Retinal pigment epithelial cell (primary cell): Measurements from ENCODE around the gene URGCP.
A peak's percentile ranks its signal among the peaks of the same experiment; 100 is the strongest.

Experiments
- DNase-seq: peaks from one replicate; pipeline ENCODE4 v3.0.0-alpha.2; 2010; ENCODE audit warnings: low read depth
- H3K4me3 ChIP-seq: 2 replicates; pipeline ENCODE4 v1.5.1; 2011; ENCODE audit warnings: mild to moderate bottlenecking, low read length, control low read depth, moderate library complexity
- TF ChIP-seq, protein P1 (sequence below): conservative IDR thresholded peaks from 2 replicates; pipeline ENCODE4 v1.5.1; 2011; ENCODE audit warnings: low read depth, low read length, control low read depth, inconsistent platforms

Gene URGCP

DNA sequence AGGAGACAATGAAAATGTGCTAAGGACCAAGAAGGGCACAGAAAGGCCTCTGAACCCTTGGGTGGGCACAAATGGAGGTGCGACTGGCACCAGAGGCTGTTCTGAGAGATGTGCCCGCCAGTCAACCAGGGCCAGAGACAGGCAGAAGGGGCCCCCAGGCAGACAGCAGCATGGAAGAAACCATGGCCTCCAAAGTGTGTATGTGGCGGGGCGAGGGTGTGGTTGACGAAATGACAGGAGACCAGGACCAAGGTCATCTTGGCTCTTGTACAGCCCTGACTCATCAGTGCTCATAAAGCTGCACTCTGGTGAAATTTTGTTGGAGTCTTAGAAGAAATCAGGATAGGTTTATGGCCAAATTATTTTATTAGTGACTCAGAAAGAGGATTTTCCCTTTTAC lies 33.1 kb downstream of the URGCP start:
- H3K4me3 ChIP-seq = no peak overlapping the region
- no peak for DNase-seq
- TF ChIP-seq, protein P1, sequence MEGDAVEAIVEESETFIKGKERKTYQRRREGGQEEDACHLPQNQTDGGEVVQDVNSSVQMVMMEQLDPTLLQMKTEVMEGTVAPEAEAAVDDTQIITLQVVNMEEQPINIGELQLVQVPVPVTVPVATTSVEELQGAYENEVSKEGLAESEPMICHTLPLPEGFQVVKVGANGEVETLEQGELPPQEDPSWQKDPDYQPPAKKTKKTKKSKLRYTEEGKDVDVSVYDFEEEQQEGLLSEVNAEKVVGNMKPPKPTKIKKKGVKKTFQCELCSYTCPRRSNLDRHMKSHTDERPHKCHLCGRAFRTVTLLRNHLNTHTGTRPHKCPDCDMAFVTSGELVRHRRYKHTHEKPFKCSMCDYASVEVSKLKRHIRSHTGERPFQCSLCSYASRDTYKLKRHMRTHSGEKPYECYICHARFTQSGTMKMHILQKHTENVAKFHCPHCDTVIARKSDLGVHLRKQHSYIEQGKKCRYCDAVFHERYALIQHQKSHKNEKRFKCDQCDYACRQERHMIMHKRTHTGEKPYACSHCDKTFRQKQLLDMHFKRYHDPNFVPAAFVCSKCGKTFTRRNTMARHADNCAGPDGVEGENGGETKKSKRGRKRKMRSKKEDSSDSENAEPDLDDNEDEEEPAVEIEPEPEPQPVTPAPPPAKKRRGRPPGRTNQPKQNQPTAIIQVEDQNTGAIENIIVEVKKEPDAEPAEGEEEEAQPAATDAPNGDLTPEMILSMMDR = no peak

DNA sequence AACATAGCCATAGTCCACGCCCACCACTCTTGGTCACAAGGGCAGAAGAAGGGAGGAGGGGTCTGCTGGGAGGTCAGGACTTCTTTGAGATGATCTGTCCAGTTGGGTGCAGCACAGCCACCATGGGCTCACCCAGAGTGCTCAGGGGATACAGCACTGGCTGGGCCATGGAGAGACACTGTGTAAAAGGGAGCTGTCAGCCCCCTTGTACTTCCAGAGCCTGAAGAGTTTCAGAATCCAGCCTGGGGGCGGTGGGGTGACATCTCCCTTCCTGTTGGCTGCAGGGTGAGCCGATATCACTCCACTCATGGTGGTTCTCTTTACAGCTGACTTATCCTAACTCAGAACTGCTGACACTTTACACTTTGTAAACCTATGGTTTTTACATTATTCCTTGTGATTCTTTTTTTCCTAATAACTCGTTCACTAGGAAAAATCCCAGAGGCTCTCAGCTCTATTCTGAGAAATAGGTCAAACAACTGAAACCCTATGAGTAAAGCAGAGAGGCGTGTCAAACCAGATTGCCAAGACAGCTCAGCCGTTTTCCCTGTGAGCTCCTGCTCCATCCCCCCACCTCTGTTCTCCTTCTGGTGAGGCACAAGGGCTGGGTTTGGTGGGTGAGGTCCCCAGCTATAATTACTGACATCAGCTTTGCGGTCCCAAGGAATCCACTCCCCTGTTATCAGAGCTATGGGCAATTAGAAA lies 33.8 kb downstream of the URGCP start:
- TF ChIP-seq, protein P1 = no peak
- H3K4me3 ChIP-seq = no peak overlapping the region
- DNase-seq = no peak

DNA sequence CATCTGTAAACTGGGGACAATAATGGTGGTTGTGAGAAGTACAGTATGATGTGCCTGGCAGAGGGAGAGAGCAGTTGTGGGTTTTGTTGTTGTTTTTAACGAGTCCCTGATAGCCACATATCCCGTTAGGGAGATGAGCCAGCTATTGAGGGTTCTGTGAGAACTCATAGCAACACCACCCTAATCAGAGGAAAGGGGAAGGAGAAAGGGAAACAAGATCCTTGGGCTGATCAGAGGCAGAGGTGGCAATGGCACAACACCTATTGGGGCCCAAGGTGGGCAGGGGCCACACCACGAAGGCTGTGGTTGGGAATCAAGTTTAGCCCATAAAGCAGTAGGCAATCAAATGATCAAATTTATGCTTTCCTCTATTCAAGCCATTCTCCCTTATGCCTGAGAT lies 35.3 kb downstream of the URGCP start:
- TF ChIP-seq, protein P1 = no peak
- no peak for DNase-seq
- no peak overlapping the region for H3K4me3 ChIP-seq

DNA sequence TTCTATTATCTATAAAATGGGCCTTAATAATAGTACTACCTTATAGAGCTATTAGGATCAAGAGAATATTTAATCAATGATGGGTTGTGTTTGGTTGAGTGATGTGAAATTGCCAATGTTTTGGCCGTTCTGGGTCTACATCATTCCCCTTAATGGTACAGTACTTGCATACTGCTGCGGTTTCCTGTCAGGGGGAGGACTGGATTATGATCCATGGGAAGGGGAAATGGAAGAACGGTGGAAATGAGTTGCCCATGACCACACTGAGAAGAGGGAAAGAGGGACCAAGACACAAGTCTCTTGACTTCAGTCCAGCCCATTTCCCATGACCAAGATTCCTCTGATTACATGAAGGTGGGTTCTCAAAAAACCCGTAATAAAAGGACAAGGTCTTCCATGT lies 36.1 kb downstream of the URGCP start:
- no peak overlapping the region for H3K4me3 ChIP-seq
- TF ChIP-seq, protein P1 = no peak
- DNase-seq = no peak

DNA sequence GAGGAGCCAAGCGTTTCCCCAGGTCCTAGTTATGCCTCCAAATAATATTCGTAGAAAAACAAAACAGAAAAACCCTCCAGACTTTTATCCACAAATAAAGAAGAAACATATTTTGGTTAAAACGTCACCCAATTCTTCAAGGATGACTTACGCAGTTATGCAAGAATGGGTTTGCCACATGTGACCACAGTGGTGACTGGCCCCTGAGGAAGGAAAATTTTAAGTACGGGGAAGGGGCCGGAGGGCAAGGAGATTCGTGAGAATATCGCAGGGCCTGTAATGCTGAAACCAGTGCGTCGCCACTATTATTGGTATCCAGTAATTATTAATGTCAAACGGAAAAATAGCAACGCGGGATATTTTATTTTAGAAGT lies 36.5 kb downstream of the URGCP start:
- TF ChIP-seq, protein P1 = no peak
- H3K4me3 ChIP-seq = peak overlapping the region; percentile 80
- no peak for DNase-seq

DNA sequence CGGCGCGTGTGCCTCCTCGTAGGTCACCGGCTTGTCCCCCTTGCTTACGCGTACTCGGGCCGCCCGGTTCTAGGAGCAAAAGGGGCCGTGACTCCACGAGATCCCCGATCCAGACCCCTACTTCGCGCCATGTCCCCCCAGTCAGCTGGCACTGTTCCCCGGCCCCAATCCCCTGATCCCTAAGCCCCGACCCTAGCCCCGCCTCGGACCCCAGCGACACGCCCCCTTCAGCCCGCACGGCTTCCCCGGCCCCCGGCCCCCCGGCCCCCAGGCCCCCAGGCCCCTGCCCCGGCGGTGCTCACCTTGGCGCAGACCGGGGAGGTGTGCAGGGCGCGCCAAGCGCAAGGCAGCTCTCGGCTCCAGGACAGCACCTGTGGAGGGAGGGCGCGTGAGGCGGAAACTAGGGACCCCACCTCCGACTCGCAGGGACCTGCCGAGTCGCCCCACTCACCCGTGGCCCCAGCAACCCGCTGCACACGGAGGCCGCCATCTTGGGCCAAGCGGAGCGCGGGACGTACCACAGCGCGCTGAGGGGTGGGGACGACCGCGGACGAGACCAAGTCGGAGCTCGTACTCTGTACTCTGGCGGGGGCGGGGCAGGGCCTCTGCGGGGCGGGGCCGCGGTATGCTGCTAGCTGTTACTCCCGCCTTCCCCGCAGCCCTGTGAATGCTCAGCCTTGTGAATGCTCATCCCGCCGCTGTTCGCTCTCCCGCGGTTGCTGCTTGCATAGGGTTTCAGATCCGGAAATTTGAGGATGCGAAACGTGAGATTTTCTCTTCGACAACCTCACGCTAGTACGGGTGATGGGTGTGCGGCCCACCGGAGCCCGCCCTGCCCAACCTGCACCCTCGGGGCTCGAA lies 37.2 kb downstream of the URGCP start, which contains the start of gene MRPS24:
Gene MRPS24, minus strand, starts transcription at position 512 of the 861 bp plus-strand sequence. Its CDS starts 22 bp downstream, at position 490.
- peak; percentile 78 for DNase-seq
- H3K4me3 ChIP-seq = peak within 1 kb of the TSS; percentile 80
- TF ChIP-seq, protein P1 = no peak

DNA sequence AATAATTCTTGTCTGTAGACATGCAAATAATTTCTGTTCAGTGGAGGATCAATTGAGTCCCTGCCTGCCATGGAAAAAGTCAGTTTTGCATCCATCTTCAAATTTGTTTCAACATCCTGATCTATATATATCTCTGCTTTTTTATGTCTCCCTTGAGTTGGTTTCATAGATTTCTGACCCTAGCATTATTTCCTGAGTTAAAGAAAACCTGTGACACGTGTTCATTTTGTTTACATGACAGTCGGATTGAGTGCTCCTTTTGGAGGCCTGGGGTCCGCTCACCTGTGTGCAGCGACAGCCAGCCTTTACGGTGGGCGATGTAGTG lies 37.8 kb downstream of the URGCP start:
- H3K4me3 ChIP-seq = peak overlapping the region; percentile 80
- TF ChIP-seq, protein P1 = no peak
- DNase-seq = no peak
